CD4-positive, alpha-beta T cell (primary cell): ENCODE results near the gene JKAMP. TPM values are rescaled to one million over a fixed set of nuclear protein-coding genes. Genes with fewer than 3 reads are reported as not detected.

ENCODE experiments used
- ATAC-seq: fragments of 200-7000 bp; cut with Tn5 transposase; one replicate; pipeline ENCODE4 v1.10.0; 2022; ENCODE audit warnings: mild to moderate bottlenecking; ENCODE audit not compliant: poor library complexity
- CTCF ChIA-PET: fragments of 350-600 bp; sonication (Branson Sonifier 250); formaldehyde crosslinking; loops from one replicate; lab custom pipeline; 2021; ENCODE audit warnings: antibody characterized with exemption, inconsistent platforms; lab: Charles Lee
- POLR2A ChIA-PET: fragments of 350-600 bp; sonication (Branson Sonifier 250); formaldehyde crosslinking; loops from one replicate; lab custom pipeline; 2021; ENCODE audit warnings: antibody characterized with exemption, inconsistent platforms; lab: Charles Lee
- DNase-seq, 14 experiments: peaks; one replicate each; pipeline ENCODE4 v3.0.0-alpha.2; 2013 to 2020; ENCODE audit warnings: mixed read lengths in 2 of 14
- H3K27ac ChIP-seq, 2 donors: one replicate each; pipeline versions ENCODE4 v1.5.1 to v1.7.0; 2013; ENCODE audit warnings: low read length in 2 of 2, low read depth in 1 of 2, mild to moderate bottlenecking in 1 of 2
- H3K27me3 ChIP-seq, 2 experiments: 1 replicate in 1 of 2; 2 replicates in 1 of 2; pipeline versions ENCODE4 v1.6.1 to v1.7.0; 2013; ENCODE audit warnings: low read length in 2 of 2, control low read depth in 1 of 2, mild to moderate bottlenecking in 1 of 2, moderate library complexity in 1 of 2; ENCODE audit not compliant: insufficient read depth in 2 of 2, control insufficient read depth in 1 of 2
- H3K36me3 ChIP-seq: one replicate; pipeline ENCODE4 v1.6.1; 2013; ENCODE audit warnings: low read length, control low read depth; ENCODE audit not compliant: insufficient read depth
- H3K4me1 ChIP-seq: one replicate; pipeline ENCODE4 v1.6.1; 2013; ENCODE audit warnings: low read length, control low read depth; ENCODE audit not compliant: insufficient read depth
- H3K4me3 ChIP-seq: one replicate; pipeline ENCODE4 v1.5.1; 2013; ENCODE audit warnings: mild to moderate bottlenecking, low read length, moderate library complexity
- H3K9me3 ChIP-seq, 2 experiments: 1 replicate in 1 of 2; 2 replicates in 1 of 2; pipeline versions ENCODE4 v1.6.1 to v1.7.0; 2013; ENCODE audit warnings: low read length in 2 of 2, mild to moderate bottlenecking in 2 of 2, control low read depth in 1 of 2, moderate library complexity in 1 of 2; ENCODE audit not compliant: control insufficient read depth in 1 of 2, insufficient read depth in 1 of 2
- H3K27ac Mint-ChIP-seq: one replicate; pipeline ENCODE4 v1.8.0; 2020; ENCODE audit warnings: mixed read lengths
- H3K27me3 Mint-ChIP-seq: one replicate; pipeline ENCODE4 v1.8.0; 2021; ENCODE audit warnings: mixed read lengths
- H3K36me3 Mint-ChIP-seq: one replicate; pipeline ENCODE4 v1.8.0; 2021; ENCODE audit warnings: low read depth, mixed read lengths
- H3K4me1 Mint-ChIP-seq: one replicate; pipeline ENCODE4 v1.8.0; 2021; ENCODE audit warnings: low read depth, mixed read lengths
- H3K4me3 Mint-ChIP-seq: one replicate; pipeline ENCODE4 v1.8.0; 2020; ENCODE audit warnings: mild to moderate bottlenecking, mixed read lengths
- H3K9me3 Mint-ChIP-seq: one replicate; pipeline ENCODE4 v1.8.0; 2020; ENCODE audit warnings: mixed read lengths
- intact Hi-C, 2 experiments: fragments of 100-400 bp; cut with DNase I in 1 of 2; cut with micrococcal nuclease in 1 of 2; formaldehyde crosslinking; loops; one replicate each; pipeline versions ENCODE4 v1.15.1 to v1.9.0; 2023 to 2025; cut with DNase I, micrococcal nuclease
- total RNA-seq, 174 experiments: library from RNA in 2 of 174; stranded (reverse) in 2 of 174; gene quantifications; one replicate each; pipeline ENCODE4 v1.2.3 and lab custom pipeline; 2021 to 2026
- TF ChIP-seq, protein P1 (sequence below): fragments of 200-600 bp; IDR thresholded peaks from one replicate; pipeline ENCODE4 v1.8.0; 2022; ENCODE audit warnings: antibody characterized with exemption, mild to moderate bottlenecking

JKAMP gene
- total RNA-seq, 2 experiments from 2014 or later, result 9.4 to 9.8 TPM

DNA sequence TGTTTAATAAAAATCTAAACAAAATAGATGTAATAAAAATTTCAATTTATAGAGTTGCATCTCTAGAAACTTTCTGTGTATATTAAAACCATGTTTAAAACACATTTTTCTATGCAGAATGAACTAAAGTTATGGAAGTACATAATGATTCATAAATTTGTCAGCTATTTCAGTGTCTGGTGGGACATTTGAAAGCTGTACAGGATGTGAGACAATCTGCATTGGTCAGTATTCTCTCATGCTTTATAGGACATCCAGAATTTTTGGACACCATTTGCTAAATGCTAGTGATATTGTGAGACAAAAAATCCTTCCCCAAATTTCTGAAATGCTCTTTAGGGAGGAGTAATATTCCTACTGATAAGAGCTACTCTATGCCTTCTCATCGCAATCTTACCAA is 32.5 kb upstream of the JKAMP start:
- Mint-ChIP-seq H3K9me3 (no peaks in the 10 kb centered on the region), H3K4me3 (no peak overlapping the region), H3K36me3 (peaks cover 9% of the 10 kb centered on the region), H3K27me3 (no peaks in the 10 kb centered on the region), H3K27ac (no peak overlapping the region), H3K4me1 (no peaks in the 10 kb centered on the region)
- Histone ChIP-seq H3K4me1 (no peaks in the 10 kb centered on the region), H3K9me3 (no peaks in the 10 kb centered on the region), H3K4me3 (no peak overlapping the region), H3K27ac (no peak overlapping the region), H3K27me3 (no peaks in the 10 kb centered on the region), H3K36me3 (no peaks in the 10 kb centered on the region)
- ChIA-PET POLR2A (no interaction called here), CTCF (interaction anchor here (0.6 kb wide), 1 partner anchor 342 kb away, joined by 3 read pairs; no protein-coding TSS in a partner anchor)
- intact Hi-C loops, result no loop called here
- ATAC-seq, result no peak
- TF ChIP-seq, protein P1, sequence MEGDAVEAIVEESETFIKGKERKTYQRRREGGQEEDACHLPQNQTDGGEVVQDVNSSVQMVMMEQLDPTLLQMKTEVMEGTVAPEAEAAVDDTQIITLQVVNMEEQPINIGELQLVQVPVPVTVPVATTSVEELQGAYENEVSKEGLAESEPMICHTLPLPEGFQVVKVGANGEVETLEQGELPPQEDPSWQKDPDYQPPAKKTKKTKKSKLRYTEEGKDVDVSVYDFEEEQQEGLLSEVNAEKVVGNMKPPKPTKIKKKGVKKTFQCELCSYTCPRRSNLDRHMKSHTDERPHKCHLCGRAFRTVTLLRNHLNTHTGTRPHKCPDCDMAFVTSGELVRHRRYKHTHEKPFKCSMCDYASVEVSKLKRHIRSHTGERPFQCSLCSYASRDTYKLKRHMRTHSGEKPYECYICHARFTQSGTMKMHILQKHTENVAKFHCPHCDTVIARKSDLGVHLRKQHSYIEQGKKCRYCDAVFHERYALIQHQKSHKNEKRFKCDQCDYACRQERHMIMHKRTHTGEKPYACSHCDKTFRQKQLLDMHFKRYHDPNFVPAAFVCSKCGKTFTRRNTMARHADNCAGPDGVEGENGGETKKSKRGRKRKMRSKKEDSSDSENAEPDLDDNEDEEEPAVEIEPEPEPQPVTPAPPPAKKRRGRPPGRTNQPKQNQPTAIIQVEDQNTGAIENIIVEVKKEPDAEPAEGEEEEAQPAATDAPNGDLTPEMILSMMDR, result no peak
- DNase-seq, result no peak

DNA sequence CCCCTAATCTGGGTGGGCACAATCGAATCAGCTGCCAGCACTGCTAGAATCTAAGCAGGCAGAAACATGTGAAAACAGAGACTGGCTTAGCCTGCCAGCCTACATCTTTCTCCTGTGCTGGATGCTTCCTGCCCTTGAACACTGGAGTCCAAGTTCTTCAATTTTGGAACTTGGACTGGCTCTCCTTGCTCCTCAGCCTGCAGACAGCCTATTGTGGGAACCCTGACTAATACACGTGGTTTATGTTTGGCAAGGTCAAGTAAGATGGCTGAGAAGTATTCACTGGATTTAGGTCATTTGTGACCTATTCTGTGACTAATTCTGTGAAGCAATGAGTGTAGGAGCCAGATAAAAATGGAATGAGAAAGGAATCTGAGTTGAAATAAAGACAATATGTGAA is 30.2 kb upstream of the JKAMP start:
- H3K9me3 ChIP-seq, result no peaks in the 10 kb centered on the region
- POLR2A ChIA-PET, result no interaction called here
- H3K4me1 ChIP-seq, result no peaks in the 10 kb centered on the region
- ATAC-seq (no peak), DNase-seq (no peak)
- Mint-ChIP-seq H3K9me3 (no peaks in the 10 kb centered on the region), H3K4me1 (no peaks in the 10 kb centered on the region), H3K27ac (no peak overlapping the region), H3K36me3 (peaks cover 15% of the 10 kb centered on the region), H3K4me3 (no peak overlapping the region), H3K27me3 (no peaks in the 10 kb centered on the region)
- CTCF ChIA-PET, result no interaction called here
- H3K36me3 ChIP-seq, result no peaks in the 10 kb centered on the region
- H3K4me3 ChIP-seq, result no peak overlapping the region
- TF ChIP-seq, protein P1, result no peak
- no peaks in the 10 kb centered on the region for H3K27me3 ChIP-seq
- no peak overlapping the region for H3K27ac ChIP-seq
- intact Hi-C loops, result no loop called here

GRCh38 chr14:59455411-59455810 is 28.9 kb upstream of the JKAMP start:
- no peak for ATAC-seq
- H3K4me1 Mint-ChIP-seq, result no peaks in the 10 kb centered on the region
- Histone ChIP-seq H3K36me3 (no peaks in the 10 kb centered on the region), H3K9me3 (no peaks in the 10 kb centered on the region), H3K4me1 (no peaks in the 10 kb centered on the region), H3K27me3 (no peaks in the 10 kb centered on the region), H3K4me3 (no peak overlapping the region), H3K27ac (no peak overlapping the region)
- H3K4me3 Mint-ChIP-seq, result no peak overlapping the region
- CTCF ChIA-PET, result no interaction called here
- no peak overlapping the region for H3K27ac Mint-ChIP-seq
- POLR2A ChIA-PET, result no interaction called here
- H3K36me3 Mint-ChIP-seq, result peaks cover 15% of the 10 kb centered on the region
- DNase-seq, result no peak
- no peaks in the 10 kb centered on the region for H3K9me3 Mint-ChIP-seq
- peaks cover 2% of the 10 kb centered on the region for H3K27me3 Mint-ChIP-seq
- intact Hi-C loops, result loop anchor here in 1 of 2 experiments (5.0 kb wide), 1 partner anchor 37 kb away; no protein-coding TSS in a partner anchor
- TF ChIP-seq, protein P1, result no peak
